Transverse colon (tissue), 4 donors: ENCODE results near the gene MTSS2.

Source experiments
- POLR2AphosphoS5 ChIP-seq, 3 donors: sonication (generic); formaldehyde crosslinking; IDR thresholded peaks; one replicate each; pipeline ENCODE4 v1.6.1; 2016; ENCODE audit warnings: antibody characterized with exemption in 3 of 3
- TF ChIP-seq, protein P1 (sequence below), 5 experiments: fragments of 200-600 bp in 3 of 5; fragments of 450-650 bp in 2 of 5; sonication (generic) in 3 of 5; IDR thresholded peaks; 1 replicate in 2 of 5; 2 replicates in 3 of 5; pipeline ENCODE4 v1.5.1; 2016 to 2017; ENCODE audit warnings: antibody characterized with exemption in 5 of 5, inconsistent platforms in 3 of 5, mild to moderate bottlenecking in 2 of 5, moderate library complexity in 1 of 5

DNA sequence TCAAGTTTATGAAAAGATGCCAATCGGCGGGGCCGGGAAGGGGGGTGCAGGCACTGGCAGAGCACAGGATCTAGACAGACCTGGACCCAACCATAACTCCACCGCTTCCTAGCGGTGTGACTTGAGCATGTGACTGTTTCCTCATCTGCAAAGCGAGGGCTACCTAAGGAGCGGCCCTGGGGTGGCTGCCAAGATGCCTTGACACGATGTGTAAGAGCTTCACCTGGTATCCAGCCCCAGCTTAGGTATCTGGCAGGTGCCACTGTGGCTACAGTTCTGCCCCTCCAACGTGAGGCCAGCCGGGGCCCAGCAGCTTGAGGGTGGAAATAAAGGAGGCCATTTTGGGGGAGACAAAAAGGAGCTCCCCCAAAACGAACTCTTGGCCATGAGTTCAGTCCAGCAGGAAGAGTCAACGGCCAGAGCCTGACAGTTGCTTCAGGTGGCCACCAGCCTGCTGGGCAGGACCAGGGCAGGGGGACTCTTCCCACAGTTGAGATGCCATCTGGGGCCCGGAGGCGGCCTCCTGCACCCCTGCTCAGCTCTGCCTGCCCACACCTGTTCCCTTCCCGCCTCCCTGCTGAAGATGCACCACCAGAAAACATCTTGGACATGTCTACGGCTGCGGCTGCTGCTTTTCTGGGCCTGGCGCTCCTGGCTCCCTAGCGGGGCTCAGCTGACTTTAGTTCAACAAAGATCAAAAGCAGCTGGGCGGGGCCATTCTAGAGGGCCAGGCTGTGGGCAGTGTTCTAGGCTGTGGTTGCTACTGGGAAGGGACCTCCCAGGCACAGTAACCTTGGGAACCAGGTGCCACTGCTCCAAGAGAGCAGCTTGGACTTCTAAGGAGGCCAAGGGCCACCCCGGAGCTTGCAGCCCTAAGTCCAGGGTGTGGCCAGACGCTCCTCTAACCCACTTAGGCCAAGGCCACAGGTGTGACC is 3.4 kb upstream of the MTSS2 start:
- TF ChIP-seq, protein P1, sequence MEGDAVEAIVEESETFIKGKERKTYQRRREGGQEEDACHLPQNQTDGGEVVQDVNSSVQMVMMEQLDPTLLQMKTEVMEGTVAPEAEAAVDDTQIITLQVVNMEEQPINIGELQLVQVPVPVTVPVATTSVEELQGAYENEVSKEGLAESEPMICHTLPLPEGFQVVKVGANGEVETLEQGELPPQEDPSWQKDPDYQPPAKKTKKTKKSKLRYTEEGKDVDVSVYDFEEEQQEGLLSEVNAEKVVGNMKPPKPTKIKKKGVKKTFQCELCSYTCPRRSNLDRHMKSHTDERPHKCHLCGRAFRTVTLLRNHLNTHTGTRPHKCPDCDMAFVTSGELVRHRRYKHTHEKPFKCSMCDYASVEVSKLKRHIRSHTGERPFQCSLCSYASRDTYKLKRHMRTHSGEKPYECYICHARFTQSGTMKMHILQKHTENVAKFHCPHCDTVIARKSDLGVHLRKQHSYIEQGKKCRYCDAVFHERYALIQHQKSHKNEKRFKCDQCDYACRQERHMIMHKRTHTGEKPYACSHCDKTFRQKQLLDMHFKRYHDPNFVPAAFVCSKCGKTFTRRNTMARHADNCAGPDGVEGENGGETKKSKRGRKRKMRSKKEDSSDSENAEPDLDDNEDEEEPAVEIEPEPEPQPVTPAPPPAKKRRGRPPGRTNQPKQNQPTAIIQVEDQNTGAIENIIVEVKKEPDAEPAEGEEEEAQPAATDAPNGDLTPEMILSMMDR (IDR thresholded peaks at IDR 0.05) = no peak
- no peak for TF ChIP-seq POLR2AphosphoS5 (IDR thresholded peaks at IDR 0.05)
